HG02642 (cell line): ENCODE results near the gene TSTD1.
A peak's percentile ranks its signal among the peaks of the same experiment; 100 is the strongest.
"Not testable (repeated sequence)": the region's sequence is repeated elsewhere in the genome, so short reads cannot be mapped to it uniquely, and the experiment has no call there.

ENCODE experiments used
- ATAC-seq: cut with Tn5 transposase; IDR thresholded peaks from one replicate; pipeline ENCODE4 v1.9.1; 2021; ENCODE audit warnings: mild to moderate bottlenecking; ENCODE audit not compliant: unreplicated experiment, poor library complexity

TSTD1 gene

DNA sequence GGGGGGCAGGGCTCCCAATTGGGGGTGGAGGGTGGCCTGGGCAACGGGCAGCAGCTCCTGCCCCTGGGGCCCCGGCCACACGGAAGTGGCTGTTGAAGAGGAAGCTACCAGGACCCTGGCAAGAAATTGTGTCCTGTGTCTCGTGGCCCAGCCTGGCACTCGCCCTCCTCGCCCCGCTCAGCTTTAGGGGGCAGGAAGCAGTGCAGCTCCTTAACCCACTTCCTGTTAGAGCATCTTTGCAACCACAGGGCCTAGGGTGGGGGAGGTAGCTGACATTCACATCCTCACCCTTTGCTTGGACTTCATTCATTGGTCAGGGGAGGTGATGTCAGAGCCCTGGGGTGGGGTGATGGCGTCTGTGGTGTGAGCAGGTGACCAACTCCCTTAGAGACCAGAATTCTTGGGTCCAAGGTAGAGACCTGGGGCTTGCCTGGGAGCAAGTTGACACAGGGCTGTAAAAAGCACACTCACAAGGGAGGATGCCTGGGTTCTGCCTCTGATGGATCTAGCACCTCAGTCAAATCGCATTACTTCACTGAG is 31.0 kb upstream of the TSTD1 start, which contains the start of gene ARHGAP30:
TSS of gene ARHGAP30 (minus strand) at position 161 of the 540 bp plus-strand sequence. CDS start 267 bp downstream, outside the sequence.
- ATAC-seq = peak; percentile 80

DNA sequence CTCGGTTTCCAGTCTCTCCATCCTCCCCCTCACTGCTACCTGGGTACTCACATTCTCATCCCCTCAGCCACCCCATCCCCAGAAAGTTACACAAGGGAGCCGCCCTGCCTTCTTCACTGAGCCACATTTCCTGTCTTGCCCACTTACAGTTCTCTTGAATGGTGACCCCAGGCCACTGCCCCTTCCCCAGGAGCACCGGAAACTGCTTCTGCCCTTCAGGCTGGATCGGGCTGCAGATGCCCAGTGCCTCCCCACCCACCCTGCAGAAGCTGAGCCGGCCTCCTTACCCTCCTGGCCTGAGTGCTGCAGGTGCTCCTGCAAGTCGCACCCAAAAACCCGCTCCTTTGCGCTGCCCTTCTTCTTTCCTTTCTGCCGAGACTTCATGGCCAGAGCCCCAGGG is 30.5 kb upstream of the TSTD1 start:
- peak; percentile 11 for ATAC-seq

DNA sequence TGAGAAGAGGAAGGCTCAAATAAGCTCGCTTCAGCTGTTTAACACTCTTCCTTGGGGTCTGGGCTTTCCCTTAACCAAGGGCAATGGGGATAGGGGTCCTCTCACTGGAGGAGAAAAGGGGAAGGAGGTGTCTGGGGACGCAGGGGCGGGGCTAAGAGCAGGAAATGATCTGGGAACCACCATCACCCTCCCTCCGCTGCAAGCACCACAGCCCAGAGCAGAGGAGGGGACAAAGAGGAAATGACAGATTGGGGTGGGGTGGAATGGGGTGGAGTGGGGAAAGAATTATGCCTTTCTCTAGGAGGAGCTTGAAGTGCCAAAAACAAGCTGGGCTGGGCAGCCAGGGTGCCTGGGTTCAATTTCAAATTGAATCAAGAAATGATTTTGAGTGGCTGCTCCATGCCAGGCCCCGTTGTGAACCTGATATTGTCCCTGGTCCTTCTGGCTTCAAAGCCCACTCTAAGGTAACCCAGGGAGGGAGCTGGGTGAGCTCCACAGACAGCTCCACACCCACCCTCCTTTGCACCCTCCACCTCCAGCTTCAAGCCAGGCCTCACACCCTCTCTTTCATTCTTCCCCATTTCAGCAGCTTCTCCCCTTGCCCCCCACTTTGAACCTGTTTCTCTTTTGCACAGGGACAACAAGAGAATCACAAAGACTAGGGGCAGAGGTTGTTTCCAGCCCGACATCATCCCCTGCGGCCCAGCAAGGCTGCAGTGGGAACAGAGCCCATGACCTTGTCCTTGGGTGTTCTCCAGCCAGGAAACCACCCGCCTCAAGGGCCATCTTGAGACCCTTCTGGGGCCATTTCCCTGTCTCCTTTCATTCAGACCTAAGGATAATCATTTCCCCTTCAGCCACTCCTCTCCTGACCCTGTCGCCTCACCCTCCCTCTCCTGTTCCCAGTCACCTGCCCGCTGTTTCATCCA is 29.8 kb upstream of the TSTD1 start:
- peak; percentile 56 for ATAC-seq

DNA sequence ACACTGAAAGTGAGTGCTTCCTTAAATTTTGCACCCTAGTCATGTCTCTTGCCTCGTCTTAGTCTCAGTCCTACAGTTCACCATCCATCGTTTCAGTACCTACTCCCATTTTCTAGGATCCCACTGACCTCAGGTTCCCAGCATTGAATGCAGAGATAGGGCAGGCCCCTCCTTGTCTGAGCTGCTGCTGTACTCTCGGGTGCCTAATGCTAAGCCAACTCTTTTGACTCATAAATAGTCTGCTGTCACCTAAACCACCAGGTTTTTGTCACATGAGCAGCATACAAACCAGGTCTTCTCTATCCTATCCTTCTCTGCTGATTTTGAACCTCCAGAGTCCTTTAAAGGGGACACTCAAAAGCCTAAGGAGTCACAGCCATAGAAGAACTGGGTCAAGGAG is 27.9 kb upstream of the TSTD1 start:
- ATAC-seq = no peak

DNA sequence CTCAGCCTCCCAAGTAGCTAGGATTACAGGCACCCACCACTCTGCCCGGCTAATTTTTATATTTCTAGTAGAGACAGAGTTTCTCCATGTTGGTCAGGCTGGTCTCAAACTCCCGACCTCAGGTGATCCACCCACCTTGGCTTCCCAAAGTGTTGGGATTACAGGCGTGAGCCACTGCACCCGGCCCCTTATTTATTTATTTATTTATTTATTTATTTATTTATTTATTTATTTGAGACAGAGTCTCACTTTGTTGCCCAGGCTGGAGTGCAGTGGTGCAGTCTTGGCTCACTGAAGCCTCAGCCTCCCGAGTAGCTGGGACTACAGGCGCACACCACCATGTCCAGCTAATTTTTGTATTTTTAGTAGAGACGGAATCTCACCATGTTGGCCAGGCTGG is 26.9 kb upstream of the TSTD1 start:
- not testable (repeated sequence) for ATAC-seq

DNA sequence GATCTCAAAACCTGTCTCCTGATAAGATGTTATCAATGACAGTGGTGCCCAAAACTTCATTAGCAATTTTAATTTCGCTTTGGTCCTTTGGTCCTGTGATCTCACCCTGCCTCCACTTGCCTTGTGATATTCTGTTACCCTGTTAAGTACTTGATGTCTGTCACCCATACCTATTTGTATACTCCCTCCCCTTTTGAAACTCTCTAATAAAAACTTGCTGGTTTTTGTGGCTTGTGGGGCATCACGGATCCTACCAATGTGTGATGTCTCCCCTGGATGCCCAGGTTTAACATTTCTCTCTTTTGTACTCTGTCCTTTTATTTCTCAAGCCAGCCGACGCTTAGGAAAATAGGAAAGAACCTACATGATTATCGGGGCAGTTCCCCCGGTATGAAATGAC is 25.2 kb upstream of the TSTD1 start:
- ATAC-seq = not testable (repeated sequence)

DNA sequence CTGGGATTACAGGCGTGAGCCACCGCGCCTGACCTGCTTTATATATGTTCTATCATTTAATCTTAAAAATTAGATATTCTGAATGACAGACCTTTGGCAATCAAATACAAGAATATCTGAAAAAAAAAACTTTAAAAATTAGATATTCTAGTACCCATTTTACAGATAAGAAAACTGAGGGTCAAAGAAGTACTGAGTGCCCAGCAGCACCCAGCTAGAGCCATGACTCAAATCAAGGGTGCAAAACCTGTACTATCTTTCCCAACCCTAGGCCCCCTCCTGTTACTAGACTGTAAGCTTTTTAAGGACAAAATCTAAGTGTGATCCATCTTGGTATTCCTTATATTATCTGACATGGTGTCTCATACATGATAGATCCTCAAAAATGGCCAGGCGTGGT is 22.7 kb upstream of the TSTD1 start:
- ATAC-seq = no peak

DNA sequence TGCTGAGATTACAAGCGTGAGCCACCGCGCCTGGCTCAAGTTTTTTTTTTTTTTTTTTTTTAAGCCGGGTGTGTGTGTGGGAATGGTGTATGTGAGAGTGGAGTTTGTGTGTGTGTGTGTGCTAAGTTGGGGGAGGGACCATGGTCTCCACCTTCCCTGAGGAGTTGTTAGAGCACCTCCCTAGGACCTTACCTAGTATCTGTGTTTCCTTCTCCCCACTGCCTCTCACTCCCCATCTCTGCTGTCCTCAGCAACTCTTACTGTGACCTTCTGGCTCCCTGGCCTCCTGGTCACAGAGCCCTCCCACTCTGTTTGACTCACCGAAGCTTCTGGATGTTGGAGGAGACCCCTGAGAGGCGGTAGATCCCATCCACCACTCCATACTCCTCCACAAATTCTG is 20.5 kb upstream of the TSTD1 start:
- no peak for ATAC-seq

DNA sequence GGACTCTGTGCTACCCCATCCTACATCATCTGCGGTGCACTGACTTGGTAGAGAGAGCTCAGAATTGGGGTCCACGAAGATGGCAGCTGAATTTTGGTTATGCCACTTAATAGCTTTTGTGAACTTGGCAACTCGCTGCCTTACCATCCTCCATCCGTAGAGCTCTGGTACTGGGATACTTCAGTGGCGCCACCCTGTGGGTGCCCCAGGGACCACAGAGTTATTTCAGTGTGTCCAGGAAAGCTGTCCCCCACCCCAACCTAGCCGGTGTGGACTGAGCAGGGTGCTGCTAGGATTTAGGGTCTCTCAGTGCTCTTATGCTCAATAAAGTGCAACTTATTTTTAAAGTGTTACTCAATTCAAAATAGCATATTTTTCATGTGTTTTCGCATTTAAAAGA is 16.0 kb upstream of the TSTD1 start:
- no peak for ATAC-seq

DNA sequence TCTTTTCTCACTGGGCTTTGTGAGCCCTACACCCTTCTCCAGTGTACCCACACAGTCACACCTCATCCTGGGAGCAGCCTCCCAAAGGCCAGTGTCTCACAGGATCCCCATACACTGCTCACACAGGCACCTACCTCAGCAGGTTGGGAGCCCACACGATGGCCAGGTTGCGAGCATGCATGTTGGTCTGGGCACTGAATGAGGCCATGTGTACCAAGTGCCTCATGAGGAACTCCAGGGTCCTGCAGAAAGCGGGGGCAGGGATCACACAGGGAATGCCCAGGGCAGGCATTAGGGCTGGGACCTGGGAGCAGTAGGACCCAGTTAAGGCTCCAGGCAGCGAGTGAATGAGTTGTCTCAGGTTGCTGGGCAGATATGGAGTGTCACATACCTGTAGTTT is 15.5 kb upstream of the TSTD1 start:
- ATAC-seq = no peak

DNA sequence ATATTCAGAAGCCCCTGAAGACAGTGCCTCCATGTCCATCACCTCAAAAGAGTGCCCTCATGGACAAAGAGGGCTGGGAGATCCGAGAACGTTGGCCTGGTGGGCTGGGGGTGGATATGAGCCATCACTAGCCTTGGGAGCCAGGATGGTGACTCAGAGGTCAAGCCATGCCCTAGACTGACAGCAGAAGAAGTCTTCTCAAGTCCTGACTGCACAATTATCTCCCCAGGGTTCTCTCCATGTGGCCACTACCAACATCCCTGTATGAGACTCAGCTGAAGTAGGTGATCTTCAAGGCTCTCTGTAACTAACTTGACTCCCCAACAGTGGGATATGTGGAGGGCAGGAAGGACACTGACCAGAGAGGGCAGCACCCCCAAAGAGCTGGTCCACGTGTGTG is 14.1 kb upstream of the TSTD1 start:
- ATAC-seq = no peak

DNA sequence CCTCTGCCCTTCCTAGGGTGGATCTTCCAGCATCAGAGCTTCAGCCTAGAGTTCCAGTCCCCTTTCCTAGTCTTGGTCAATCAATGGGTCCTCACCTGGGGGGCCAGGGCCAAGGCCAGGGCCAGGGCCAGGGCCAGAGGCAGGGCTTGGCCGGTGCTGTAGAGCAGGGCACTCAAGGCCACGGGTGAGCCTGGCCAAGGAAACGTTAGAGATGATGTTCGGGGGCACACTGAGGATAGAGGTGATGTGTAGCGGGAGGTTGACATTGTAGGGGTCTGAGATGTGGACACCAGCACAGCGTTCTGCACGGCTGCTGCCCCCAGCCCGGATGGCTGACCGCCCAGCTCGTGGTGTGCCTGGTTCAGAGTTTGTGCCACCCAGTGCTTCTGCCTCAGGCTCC is 12.5 kb upstream of the TSTD1 start:
- ATAC-seq = no peak

DNA sequence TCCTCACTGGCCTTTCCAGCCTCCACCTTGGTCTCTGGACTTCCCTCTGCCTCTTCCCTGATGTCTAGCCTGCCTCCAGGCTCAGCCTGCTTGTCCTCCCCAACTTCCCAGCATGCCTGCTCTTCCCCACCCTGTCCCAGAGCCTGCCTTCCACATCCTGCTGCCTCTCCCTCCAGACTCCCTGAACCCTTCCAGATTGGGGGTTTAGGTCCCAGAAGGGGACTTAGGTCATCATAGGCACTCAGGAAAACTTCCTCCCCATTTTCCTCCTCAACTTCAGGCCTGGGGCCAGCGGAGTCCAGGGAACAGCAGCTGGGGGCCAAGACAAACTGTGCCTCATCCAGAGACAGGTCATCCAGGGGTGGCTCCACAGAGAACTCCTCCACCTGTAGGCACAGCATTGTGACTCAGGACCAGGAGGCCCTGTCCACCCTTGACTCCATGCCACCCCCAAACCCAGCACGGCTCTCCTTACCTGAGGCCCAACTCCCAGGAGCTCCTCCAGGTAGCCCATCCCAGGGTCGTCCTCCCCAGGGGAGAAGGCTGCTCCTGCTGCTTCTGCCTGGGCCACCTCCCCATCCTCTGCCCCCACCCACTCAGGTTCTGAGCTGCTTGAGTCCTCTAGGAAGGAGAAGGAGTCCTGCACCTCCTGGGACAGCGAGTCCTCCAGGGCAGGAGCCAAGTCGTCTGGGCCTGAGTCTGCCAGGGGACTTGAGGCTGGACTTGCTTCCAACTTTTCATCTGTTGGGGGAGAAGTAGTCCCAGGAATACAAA is 10.4 kb upstream of the TSTD1 start:
- ATAC-seq = no peak

DNA sequence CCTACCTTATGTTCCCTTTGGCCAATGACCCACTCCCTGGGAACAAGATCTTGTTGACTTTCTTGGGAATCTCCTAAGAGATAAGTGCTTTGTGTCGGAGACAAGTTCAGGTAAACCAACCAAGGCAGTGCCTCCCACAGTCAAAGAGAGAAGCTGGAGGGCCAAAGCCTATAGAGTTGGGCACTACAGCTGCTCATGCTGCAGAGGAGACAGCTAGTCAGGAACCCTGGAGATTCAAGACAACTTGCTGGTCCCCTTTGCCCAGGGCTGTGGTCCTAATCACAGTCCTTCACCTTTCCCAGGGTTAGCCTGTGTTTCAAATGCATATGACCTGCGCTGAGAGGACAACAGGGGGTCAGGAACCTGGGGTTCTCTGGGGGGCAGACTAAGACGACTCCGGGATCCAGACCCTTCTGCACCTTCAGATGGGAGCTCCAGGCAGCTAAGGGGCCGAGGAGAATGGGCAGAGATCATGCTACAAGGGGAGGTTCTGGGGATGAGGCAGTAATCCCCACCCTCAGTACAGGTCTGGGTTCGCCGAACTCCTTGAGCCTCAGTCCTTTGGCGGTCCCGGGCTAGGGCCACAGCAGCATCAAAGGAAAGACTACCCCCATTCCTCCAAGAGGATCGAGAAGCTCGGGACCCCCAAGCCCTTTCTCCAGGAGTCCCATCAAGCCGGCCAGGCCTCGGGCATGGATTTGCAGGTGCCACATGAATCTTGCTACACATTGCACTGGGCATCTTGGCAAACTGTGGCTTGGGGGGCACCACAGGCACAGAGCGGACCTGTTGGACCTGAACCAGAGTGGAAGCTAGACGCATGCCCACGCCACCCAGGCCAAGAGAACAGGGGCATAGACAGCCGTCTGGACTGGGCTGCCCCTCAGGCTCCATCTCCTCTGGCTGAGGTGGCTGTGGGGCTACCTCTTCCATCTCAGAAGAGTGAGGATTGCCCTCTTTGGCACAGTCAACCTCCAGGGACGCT is 9.0 kb upstream of the TSTD1 start:
- ATAC-seq = no peak

DNA sequence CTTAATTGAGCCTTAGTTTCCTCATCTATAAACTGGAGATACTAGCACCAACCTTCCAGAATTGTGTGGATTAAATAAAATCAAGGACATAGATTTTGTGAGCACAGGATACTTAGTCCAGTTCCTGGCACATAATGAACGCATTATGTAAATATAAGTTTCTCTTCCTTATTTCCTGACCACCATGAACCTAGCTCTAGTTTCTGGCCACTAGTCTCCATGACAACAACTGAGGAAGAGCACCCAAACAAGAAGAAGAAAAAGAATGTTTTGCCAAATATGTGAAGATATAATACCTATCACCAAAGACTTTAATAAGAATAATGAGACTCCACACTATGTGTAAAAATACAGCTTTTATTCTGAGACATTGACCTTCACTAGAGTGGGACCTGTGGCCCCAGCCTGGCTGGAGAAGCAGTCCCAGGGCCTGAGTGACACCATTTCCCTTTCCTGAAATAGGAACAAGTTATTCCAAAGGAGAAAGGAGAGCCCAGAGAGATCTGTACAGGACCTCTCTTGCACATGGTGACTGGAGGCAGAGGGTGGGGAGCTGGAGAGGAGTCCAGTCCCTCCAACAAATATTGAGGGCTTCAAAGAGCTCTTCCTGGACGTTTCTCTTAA is 8.0 kb upstream of the TSTD1 start:
- ATAC-seq = peak; percentile 36

DNA sequence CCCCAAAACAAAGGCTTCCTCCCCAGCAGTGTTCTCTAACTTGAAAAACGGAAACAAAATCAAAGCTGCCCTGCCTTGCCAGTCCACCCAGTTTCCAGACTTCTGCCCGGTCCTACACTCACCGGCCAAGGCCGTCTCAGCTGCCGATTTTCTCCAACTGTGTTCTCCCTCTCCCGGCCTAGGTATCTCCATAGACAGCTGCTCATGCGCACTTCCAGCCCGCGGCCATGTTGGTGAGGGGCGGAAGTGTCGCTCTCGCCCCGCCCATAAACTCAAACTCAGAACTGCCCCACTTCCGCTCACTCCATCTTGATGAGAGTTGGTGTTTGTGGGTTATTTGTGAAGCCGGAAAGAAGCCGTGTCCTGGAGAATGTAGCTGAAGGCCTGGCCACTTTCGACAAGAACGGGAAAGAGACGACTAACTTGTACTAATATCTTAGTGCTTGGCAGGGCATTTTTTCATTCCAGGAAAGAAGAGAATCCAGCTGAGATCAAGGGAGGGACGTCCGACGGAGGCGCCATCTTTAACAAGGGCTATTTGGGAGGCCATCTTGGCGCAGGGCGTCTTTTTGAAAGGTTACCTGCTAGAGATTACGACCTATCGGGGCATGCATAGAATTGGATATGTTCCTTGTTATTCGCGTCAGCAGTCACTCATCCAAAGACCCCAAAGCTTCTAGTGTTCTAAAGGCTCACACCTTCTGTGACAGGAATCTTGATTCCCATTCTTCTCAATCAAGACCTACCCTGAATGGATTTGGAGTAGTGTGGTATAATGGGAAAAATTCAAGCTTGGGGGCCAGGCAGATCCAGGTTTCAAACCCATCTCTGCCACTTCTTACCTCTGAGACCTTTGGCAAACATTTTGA is 7.2 kb upstream of the TSTD1 start, which contains the start of gene USF1:
TSS of gene USF1 (minus strand) at position 242 of the 869 bp plus-strand sequence. CDS start 2,702 bp downstream, outside the sequence.
- peak; percentile 73 for ATAC-seq

DNA sequence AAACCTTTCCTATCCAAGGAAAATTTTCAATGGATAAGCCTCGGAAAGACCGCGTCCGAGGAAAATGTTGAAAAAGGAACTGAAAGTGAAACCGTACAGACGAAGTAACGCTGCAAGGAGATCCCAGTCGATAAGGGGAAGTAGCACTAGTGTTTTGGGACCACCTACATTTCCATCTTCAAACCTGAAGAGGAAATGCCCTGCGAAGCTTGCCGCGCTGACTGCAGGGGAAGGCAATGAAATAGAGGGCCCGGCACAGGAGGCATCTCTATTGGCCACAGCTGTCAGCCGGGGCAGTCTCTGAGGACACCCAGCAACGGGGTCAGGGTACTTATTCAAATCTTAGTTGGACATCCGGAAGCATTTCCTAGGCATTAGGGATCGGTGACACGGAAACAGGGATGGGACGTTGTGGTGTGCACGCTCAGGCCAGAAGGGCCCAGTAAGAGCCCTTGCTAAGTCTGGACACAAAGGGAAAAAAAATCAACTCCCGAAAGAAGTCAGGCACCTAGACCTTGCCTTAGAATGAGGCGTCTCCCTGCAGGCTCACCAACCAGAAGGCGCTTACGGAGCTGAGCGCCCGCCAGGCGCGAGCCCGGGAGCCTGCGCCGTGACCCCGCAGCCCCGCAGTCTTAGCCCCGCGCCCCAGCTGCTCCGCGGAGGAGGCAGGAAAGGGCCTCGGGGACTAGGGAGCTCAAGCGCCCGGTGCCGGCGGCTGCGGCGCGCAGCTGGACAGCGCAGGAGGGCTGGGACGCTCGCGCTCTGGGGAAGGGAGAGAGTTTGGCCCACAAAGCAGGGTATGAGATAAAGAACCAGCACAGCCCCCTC is 6.4 kb upstream of the TSTD1 start:
- ATAC-seq = peak; percentile 40

DNA sequence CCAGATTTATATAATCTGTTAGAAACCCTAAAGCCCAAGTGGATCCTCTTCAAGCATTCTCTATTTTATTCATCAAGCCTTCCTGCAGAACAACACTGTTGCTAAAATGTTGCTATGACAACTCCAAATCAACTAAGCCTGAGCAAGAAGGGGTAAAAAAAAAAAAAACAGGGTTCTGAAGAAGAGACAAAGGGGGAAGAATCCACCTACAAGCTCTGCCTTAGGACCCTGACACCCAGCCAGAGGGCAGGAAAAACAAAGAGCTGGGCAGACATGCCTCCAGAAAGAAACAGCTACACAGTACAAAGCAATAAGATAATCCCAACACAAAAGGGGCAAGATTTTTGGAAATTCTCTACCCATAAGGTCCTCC is 5.8 kb upstream of the TSTD1 start:
- ATAC-seq = no peak
